ENCODE measurements around the gene MBD5. TPM values are rescaled to one million over a fixed set of nuclear protein-coding genes. Genes with fewer than 3 reads are reported as not detected.

MBD5 gene
- total and polyA plus RNA-seq, 7 donors: 2.3 to 81.1 (median 67.0) TPM

GRCh38 chr2:148298196-148298595 lies 277.3 kb downstream of the MBD5 start:
- intact Hi-C loops (cut with DNase I): no loop called here
- H3K36me3 ChIP-seq: no peaks in the 10 kb centered on the region
- TF ChIP-seq EP300 (IDR thresholded peaks at IDR 0.05): no peak
- no peak for TF ChIP-seq POLR2A (IDR thresholded peaks at IDR 0.05)
- TF ChIP-seq POLR2AphosphoS5 (IDR thresholded peaks at IDR 0.05): no peak
- TF ChIP-seq CTCF (IDR thresholded peaks at IDR 0.05): no peak

GRCh38 chr2:148299616-148300015 lies 278.7 kb downstream of the MBD5 start:
- DNase-seq: no peak
- no peak for TF ChIP-seq POLR2AphosphoS5 (IDR thresholded peaks at IDR 0.05)
- TF ChIP-seq POLR2A (IDR thresholded peaks at IDR 0.05): no peak
- TF ChIP-seq CTCF (IDR thresholded peaks at IDR 0.05): no peak
- no peak for TF ChIP-seq EP300 (IDR thresholded peaks at IDR 0.05)
- H3K9me3 ChIP-seq: no peaks in the 10 kb centered on the region
- peaks cover 0 to 16% (median 9%) of the 10 kb centered on the region in 4 donors for H3K4me1 ChIP-seq
- H3K27me3 ChIP-seq: no peaks in the 10 kb centered on the region
- H3K36me3 ChIP-seq: no peaks in the 10 kb centered on the region
- no peak overlapping the region for H3K27ac ChIP-seq
- no peak overlapping the region for H3K4me3 ChIP-seq
- intact Hi-C loops (cut with DNase I): no loop called here

More at GRCh38 chr2:148298196-148298595, 277.3 kb downstream of the MBD5 start:
- no peaks in the 10 kb centered on the region for H3K27me3 ChIP-seq
- peaks cover 0 to 16% (median 9%) of the 10 kb centered on the region in 4 donors for H3K4me1 ChIP-seq
- no peaks in the 10 kb centered on the region for H3K9me3 ChIP-seq
- DNase-seq: no peak
- H3K27ac ChIP-seq: no peak overlapping the region
- H3K4me3 ChIP-seq: no peak overlapping the region

GRCh38 chr2:148300544-148300943 lies 279.7 kb downstream of the MBD5 start:
- H3K27ac ChIP-seq: peak overlapping the region in 1 of 4 donors; percentile 19

GRCh38 chr2:148301362-148301761 lies 280.5 kb downstream of the MBD5 start:
- TF ChIP-seq CTCF (IDR thresholded peaks at IDR 0.05) (no peak), POLR2AphosphoS5 (IDR thresholded peaks at IDR 0.05) (no peak), EP300 (IDR thresholded peaks at IDR 0.05) (no peak), POLR2A (IDR thresholded peaks at IDR 0.05) (no peak)
- intact Hi-C loops (cut with DNase I): no loop called here
- no peak for DNase-seq
- 15 to 65% methylated on average over 3 of the region's 3 CpGs for WGBS, 2 donors
- H3K9me3 ChIP-seq: no peaks in the 10 kb centered on the region
- peak overlapping the region in 1 of 4 donors; percentile 19 for H3K27ac ChIP-seq
- H3K4me1 ChIP-seq: peaks cover 0 to 20% (median 17%) of the 10 kb centered on the region in 4 donors
- H3K27me3 ChIP-seq: no peaks in the 10 kb centered on the region
- H3K36me3 ChIP-seq: no peaks in the 10 kb centered on the region
- H3K4me3 ChIP-seq: no peak overlapping the region

More at GRCh38 chr2:148300544-148300943, 279.7 kb downstream of the MBD5 start:
- H3K27me3 ChIP-seq: no peaks in the 10 kb centered on the region
- no peak for TF ChIP-seq EP300 (IDR thresholded peaks at IDR 0.05)
- no peak for TF ChIP-seq CTCF (IDR thresholded peaks at IDR 0.05)
- TF ChIP-seq POLR2AphosphoS5 (IDR thresholded peaks at IDR 0.05): no peak
- TF ChIP-seq POLR2A (IDR thresholded peaks at IDR 0.05): no peak
- peaks cover 0 to 16% (median 13%) of the 10 kb centered on the region in 4 donors for H3K4me1 ChIP-seq
- H3K4me3 ChIP-seq: no peak overlapping the region
- intact Hi-C loops (cut with DNase I): no loop called here
- no peaks in the 10 kb centered on the region for H3K9me3 ChIP-seq
- no peak for DNase-seq
- H3K36me3 ChIP-seq: no peaks in the 10 kb centered on the region

- no peak overlapping the region for H3K4me3 ChIP-seq
- H3K27me3 ChIP-seq: no peaks in the 10 kb centered on the region
- H3K27ac ChIP-seq: no peak overlapping the region
- H3K4me1 ChIP-seq: peaks cover 0 to 20% (median 17%) of the 10 kb centered on the region in 4 donors
- no peaks in the 10 kb centered on the region for H3K9me3 ChIP-seq
- no peak for TF ChIP-seq CTCF (IDR thresholded peaks at IDR 0.05)
- no peak for TF ChIP-seq POLR2AphosphoS5 (IDR thresholded peaks at IDR 0.05)
- TF ChIP-seq EP300 (IDR thresholded peaks at IDR 0.05): no peak
- no peak for TF ChIP-seq POLR2A (IDR thresholded peaks at IDR 0.05)
- intact Hi-C loops (cut with DNase I): no loop called here
- 93 to 94% methylated on average over 4 of the region's 4 CpGs for WGBS, 2 donors
- H3K36me3 ChIP-seq: no peaks in the 10 kb centered on the region
- no peak for DNase-seq
These were observed 281.6 kb downstream of the MBD5 start for GRCh38 chr2:148302526-148302925.
